Measurements from ENCODE around the gene PLXNB1. TPM values are rescaled to one million over a fixed set of nuclear protein-coding genes. Genes with fewer than 3 reads are reported as not detected.

PLXNB1 gene
- total RNA-seq, 3 donors from 2014 or later = 60.2 to 182 (median 148) TPM

DNA sequence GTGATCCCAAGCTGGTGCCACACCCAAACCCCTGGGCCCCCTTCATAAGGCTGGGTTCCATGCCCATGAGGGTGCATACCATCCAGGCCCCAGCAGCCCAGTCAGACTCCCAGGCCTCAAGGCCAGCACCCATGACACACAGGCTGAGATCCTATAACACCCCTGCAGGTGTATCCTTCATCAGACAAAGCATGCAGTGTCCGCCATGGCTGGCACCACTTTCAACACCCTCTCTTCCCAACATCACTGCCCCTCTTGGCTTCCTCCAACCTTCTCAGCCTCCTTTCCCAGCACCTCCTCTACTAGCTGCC lies 6.5 kb upstream of the PLXNB1 start:
- intact Hi-C loops (cut with DNase I; ENCODE audit: low total_unique reads) = no loop called here
- H3K36me3 ChIP-seq = no peaks in the 10 kb centered on the region
- no peak for TF ChIP-seq CTCF (IDR thresholded peaks at IDR 0.05)
- no peak for TF ChIP-seq POLR2AphosphoS5 (IDR thresholded peaks at IDR 0.05)
- TF ChIP-seq POLR2A (IDR thresholded peaks at IDR 0.05) = no peak
- no peak overlapping the region for H3K4me3 ChIP-seq
- H3K4me1 ChIP-seq = peaks cover 0 to 2% of the 10 kb centered on the region in 2 donors
- no peaks in the 10 kb centered on the region for H3K27me3 ChIP-seq
- peak overlapping the region in 1 of 2 donors; percentile 2 for H3K27ac ChIP-seq
- no peaks in the 10 kb centered on the region for H3K9me3 ChIP-seq
- DNase-seq (ENCODE audit: low spot score in 2 of 2) = no peak

- no peaks in the 10 kb centered on the region for H3K9me3 ChIP-seq
- H3K4me1 ChIP-seq = peaks cover under 1 to 6% of the 10 kb centered on the region in 2 donors
- no peaks in the 10 kb centered on the region for H3K36me3 ChIP-seq
- DNase-seq (ENCODE audit: low spot score in 2 of 2) = peak; percentile 83 to 86
- H3K27me3 ChIP-seq = no peaks in the 10 kb centered on the region
- TF ChIP-seq CTCF (IDR thresholded peaks at IDR 0.05) (peak; percentile 99 to 100 (median 100)), POLR2AphosphoS5 (IDR thresholded peaks at IDR 0.05) (peak; percentile 56 to 74 (median 68)), POLR2A (IDR thresholded peaks at IDR 0.05) (no peak)
- H3K27ac ChIP-seq = peak overlapping the region; percentile 37 to 96
- H3K4me3 ChIP-seq = no peak overlapping the region
- intact Hi-C loops (cut with DNase I; ENCODE audit: low total_unique reads) = no loop called here
These were observed 6.0 kb upstream of the PLXNB1 start for GRCh38 chr3:48435774-48436476.

DNA sequence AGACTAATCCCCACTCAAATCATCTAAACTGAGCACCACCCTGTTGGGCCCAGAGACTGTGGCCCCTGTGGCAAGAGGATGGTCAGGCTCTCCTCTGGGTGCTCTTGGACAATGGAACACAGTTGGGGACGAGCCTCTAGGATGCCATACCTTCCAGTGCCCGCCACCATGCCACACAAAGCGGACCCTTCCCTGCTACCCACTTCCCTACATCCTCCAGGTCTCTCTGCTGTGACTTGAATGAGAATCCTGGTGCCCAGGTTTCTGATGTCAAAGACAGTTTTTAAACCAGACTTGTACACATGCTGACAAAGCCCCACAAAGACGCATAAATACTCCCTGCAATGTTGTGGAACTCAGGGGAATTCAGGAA lies 5.3 kb upstream of the PLXNB1 start:
- H3K36me3 ChIP-seq = no peaks in the 10 kb centered on the region
- peaks cover 8 to 13% of the 10 kb centered on the region in 2 donors for H3K4me1 ChIP-seq
- TF ChIP-seq POLR2AphosphoS5 (IDR thresholded peaks at IDR 0.05) (no peak), CTCF (IDR thresholded peaks at IDR 0.05) (no peak), POLR2A (IDR thresholded peaks at IDR 0.05) (no peak)
- DNase-seq (ENCODE audit: low spot score in 2 of 2) = no peak
- peak overlapping the region; percentile 37 to 96 for H3K27ac ChIP-seq
- no peak overlapping the region for H3K4me3 ChIP-seq
- intact Hi-C loops (cut with DNase I; ENCODE audit: low total_unique reads) = no loop called here
- no peaks in the 10 kb centered on the region for H3K27me3 ChIP-seq
- H3K9me3 ChIP-seq = no peaks in the 10 kb centered on the region

- peaks cover 9 to 13% of the 10 kb centered on the region in 2 donors for H3K4me1 ChIP-seq
- no peak overlapping the region for H3K4me3 ChIP-seq
- peak overlapping the region; percentile 37 to 96 for H3K27ac ChIP-seq
- no peaks in the 10 kb centered on the region for H3K27me3 ChIP-seq
- DNase-seq (ENCODE audit: low spot score in 2 of 2) = no peak
- TF ChIP-seq CTCF (IDR thresholded peaks at IDR 0.05) = no peak
- TF ChIP-seq POLR2AphosphoS5 (IDR thresholded peaks at IDR 0.05) = no peak
- TF ChIP-seq POLR2A (IDR thresholded peaks at IDR 0.05) = no peak
- no peaks in the 10 kb centered on the region for H3K9me3 ChIP-seq
- intact Hi-C loops (cut with DNase I; ENCODE audit: low total_unique reads) = no loop called here
- H3K36me3 ChIP-seq = no peaks in the 10 kb centered on the region
These were observed 4.8 kb upstream of the PLXNB1 start for GRCh38 chr3:48434591-48435222.

DNA sequence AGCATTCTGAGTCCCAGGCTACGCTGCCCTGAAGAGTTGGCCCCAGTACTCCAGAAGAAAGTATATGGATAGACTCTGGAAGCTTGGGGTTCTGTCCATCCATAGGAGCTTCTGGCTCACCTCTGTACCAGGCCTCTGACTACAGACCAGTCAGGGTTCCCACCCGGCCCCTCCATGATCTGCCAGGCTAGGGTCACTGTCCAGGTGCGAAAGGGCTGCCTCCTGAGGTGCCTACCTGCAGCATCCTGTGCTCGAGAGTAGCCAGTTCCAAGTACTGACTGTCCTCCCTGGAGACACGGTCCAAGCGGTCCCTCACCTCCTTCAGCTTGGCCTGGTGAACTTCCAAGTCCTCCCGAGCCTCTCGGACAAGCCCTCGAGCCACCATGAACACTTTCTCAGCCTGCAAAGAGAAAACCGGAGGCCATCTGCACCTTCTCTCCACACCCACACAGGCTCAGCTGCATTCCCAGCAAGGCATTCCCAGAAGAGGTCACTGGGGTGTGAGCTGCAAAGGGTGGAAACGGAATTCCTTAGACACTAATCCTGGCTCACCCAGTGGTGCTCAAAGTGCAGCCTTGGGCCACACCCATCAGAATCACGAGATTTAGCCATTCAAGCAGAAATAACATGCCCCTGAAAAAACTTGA lies 3.7 kb upstream of the PLXNB1 start:
- H3K4me1 ChIP-seq = peaks cover 9 to 13% of the 10 kb centered on the region in 2 donors
- TF ChIP-seq CTCF (IDR thresholded peaks at IDR 0.05) (no peak), POLR2AphosphoS5 (IDR thresholded peaks at IDR 0.05) (no peak), POLR2A (IDR thresholded peaks at IDR 0.05) (no peak)
- intact Hi-C loops (cut with DNase I; ENCODE audit: low total_unique reads) = no loop called here
- DNase-seq (ENCODE audit: low spot score in 2 of 2) = no peak
- H3K27me3 ChIP-seq = no peaks in the 10 kb centered on the region
- H3K4me3 ChIP-seq = peak overlapping the region in 2 of 3 donors; percentile 6 to 27
- no peaks in the 10 kb centered on the region for H3K9me3 ChIP-seq
- peak overlapping the region; percentile 96 for H3K27ac ChIP-seq
- H3K36me3 ChIP-seq = no peaks in the 10 kb centered on the region
